Erythroblast (primary cell): ENCODE results near the gene SSUH2.

Source experiments
- GATA1 ChIP-seq: IDR thresholded peaks from 2 replicates; pipeline ENCODE4 v1.6.1; 2011; ENCODE audit warnings: low read depth, mild to moderate bottlenecking, control low read depth, low read length, moderate library complexity
- POLR2A ChIP-seq: IDR thresholded peaks from 2 replicates; pipeline ENCODE4 v1.6.1; 2011; ENCODE audit warnings: mild to moderate bottlenecking, low read length

- TF ChIP-seq POLR2A (no peak), GATA1 (no peak)
Measured at GRCh38 chr3:8655387-8655835, 10.8 kb upstream of the SSUH2 start.
